H1 (cell line): Measurements from ENCODE around the gene NDUFA13. TPM values are rescaled to one million over a fixed set of nuclear protein-coding genes. Genes with fewer than 3 reads are reported as not detected.

Experiments
- CTCF ChIA-PET: fragments of 300-600 bp; sonication (Branson Sonifier 250); formaldehyde crosslinking; loops from one replicate; lab custom pipeline; 2021; ENCODE audit not compliant: partially characterized antibody; lab: Charles Lee
- POLR2A ChIA-PET: fragments of 300-600 bp; sonication (Branson Sonifier 250); formaldehyde crosslinking; loops from one replicate; lab custom pipeline; 2021; ENCODE audit warnings: inconsistent platforms; ENCODE audit not compliant: partially characterized antibody; lab: Charles Lee
- DNase-seq, 2 experiments: peaks; one replicate each; pipeline versions ENCODE4 v3.0.0 to v3.0.0-alpha.2; 2010 to 2022; ENCODE audit warnings: low spot score in 2 of 2, low read depth in 1 of 2, mixed read lengths in 1 of 2
- FAIRE-seq: peaks from 2 replicates; lab custom pipeline; 2011; peaks lifted over from hg19 to GRCh38; lab: Jason Lieb, UNC
- H2AFZ ChIP-seq: 2 replicates; pipeline ENCODE4 v1.8.1; 2012; ENCODE audit warnings: low read length, inconsistent platforms
- H2AK5ac ChIP-seq: 2 replicates; pipeline ENCODE4 v1.6.1; 2013; ENCODE audit warnings: low read depth, low read length
- H2BK120ac ChIP-seq: replicated peaks from 2 replicates; pipeline ENCODE3; 2013; ENCODE audit warnings: low read depth, low read length, inconsistent platforms
- H2BK12ac ChIP-seq: 2 replicates; pipeline ENCODE4 v1.6.1; 2013; ENCODE audit warnings: low read depth, low read length
- H2BK15ac ChIP-seq: 2 replicates; pipeline ENCODE4 v1.6.1; 2013; ENCODE audit warnings: low read length
- H2BK20ac ChIP-seq: 2 replicates; pipeline ENCODE4 v1.6.1; 2013; ENCODE audit warnings: low read length
- H2BK5ac ChIP-seq: 2 replicates; pipeline ENCODE4 v1.6.1; 2013; ENCODE audit warnings: low read depth, low read length
- H3K14ac ChIP-seq: 2 replicates; pipeline ENCODE4 v1.6.1; 2013; ENCODE audit warnings: inconsistent platforms; ENCODE audit not compliant: insufficient read length
- H3K18ac ChIP-seq: 2 replicates; pipeline ENCODE4 v1.6.1; 2013; ENCODE audit warnings: low read length; ENCODE audit errors: extremely low read depth
- H3K23ac ChIP-seq: 2 replicates; pipeline ENCODE4 v1.6.1; 2013; ENCODE audit warnings: inconsistent platforms; ENCODE audit not compliant: insufficient read length
- H3K23me2 ChIP-seq: 2 replicates; pipeline ENCODE4 v1.6.1; 2013; ENCODE audit warnings: low read depth, low read length
- H3K27ac ChIP-seq: 2 replicates; pipeline ENCODE4 v1.6.1; 2011; ENCODE audit warnings: low read depth, low read length, inconsistent platforms
- H3K27me3 ChIP-seq, 4 experiments: replicated peaks in 1 of 4; 1 replicate in 1 of 4; 2 replicates in 3 of 4; pipeline versions ENCODE4 v1.6.1 to v1.8.1; 2011 to 2013; ENCODE audit warnings: low read length in 3 of 4, mild to moderate bottlenecking in 3 of 4, inconsistent platforms in 2 of 4, mixed read lengths in 2 of 4, moderate library complexity in 1 of 4; ENCODE audit not compliant: control insufficient read depth in 3 of 4, insufficient read depth in 3 of 4; ENCODE audit errors: extremely low read depth in 1 of 4
- H3K36me3 ChIP-seq, 4 experiments: 2 replicates each; pipeline versions ENCODE4 v1.6.1 to v1.8.1; 2011 to 2013; ENCODE audit warnings: mild to moderate bottlenecking in 4 of 4, low read length in 3 of 4, moderate library complexity in 2 of 4, control low read depth in 1 of 4, inconsistent platforms in 1 of 4; ENCODE audit not compliant: insufficient read depth in 4 of 4, control insufficient read depth in 2 of 4
- H3K4ac ChIP-seq: replicated peaks from 2 replicates; pipeline ENCODE3; 2013; ENCODE audit warnings: low read length, low read depth, mixed read lengths, inconsistent platforms; ENCODE audit not compliant: insufficient read length
- H3K4me1 ChIP-seq, 4 experiments: replicated peaks in 1 of 4; 1 replicate in 1 of 4; 2 replicates in 3 of 4; pipeline versions ENCODE4 v1.6.1 to v1.8.1; 2011 to 2013; ENCODE audit warnings: low read length in 3 of 4, inconsistent platforms in 2 of 4, mixed read lengths in 1 of 4; ENCODE audit not compliant: insufficient read depth in 4 of 4, control insufficient read depth in 3 of 4
- H3K4me2 ChIP-seq, 2 experiments: 2 replicates each; pipeline versions ENCODE4 v1.6.1 to v1.8.1; 2011 to 2013; ENCODE audit warnings: low read depth in 2 of 2, low read length in 2 of 2, control low read depth in 1 of 2, inconsistent platforms in 1 of 2, mild to moderate bottlenecking in 1 of 2; ENCODE audit not compliant: insufficient read depth in 1 of 2
- H3K4me3 ChIP-seq, 4 experiments: fragments of 200-600, 300-600 bp in 1 of 4; sonication (generic), shearing (Covaris generic), sonication (Bioruptor Twin) in 1 of 4; 2 replicates each; pipeline versions ENCODE4 v1.5.1 to v1.8.1; 2011 to 2016; ENCODE audit warnings: low read length in 4 of 4, low read depth in 3 of 4, control low read depth in 2 of 4, inconsistent platforms in 2 of 4, mild to moderate bottlenecking in 2 of 4, mixed read lengths in 1 of 4, moderate library complexity in 1 of 4; ENCODE audit not compliant: insufficient read depth in 2 of 4; ENCODE audit errors: extremely low read depth in 1 of 4
- H3K56ac ChIP-seq: replicated peaks from 2 replicates; pipeline ENCODE3; 2013; ENCODE audit warnings: low read depth, mild to moderate bottlenecking, mixed read lengths, low read length, inconsistent platforms; ENCODE audit not compliant: insufficient read length
- H3K79me1 ChIP-seq: 2 replicates; pipeline ENCODE4 v1.6.1; 2013; ENCODE audit warnings: low read depth, low read length, control low read depth
- H3K79me2 ChIP-seq, 2 experiments: 2 replicates each; pipeline versions ENCODE4 v1.6.1 to v1.8.1; 2012 to 2013; ENCODE audit warnings: low read length in 2 of 2, mild to moderate bottlenecking in 2 of 2, inconsistent platforms in 1 of 2; ENCODE audit not compliant: insufficient read depth in 2 of 2, control insufficient read depth in 1 of 2
- H3K9ac ChIP-seq, 4 experiments: replicated peaks in 1 of 4; 1 replicate in 1 of 4; 2 replicates in 3 of 4; pipeline versions ENCODE4 v1.6.1 to v1.8.1; 2011 to 2013; ENCODE audit warnings: low read depth in 3 of 4, low read length in 3 of 4, control low read depth in 2 of 4, mild to moderate bottlenecking in 2 of 4, moderate library complexity in 2 of 4, inconsistent platforms in 1 of 4; ENCODE audit errors: extremely low read depth in 1 of 4
- H3K9me3 ChIP-seq, 2 experiments: 2 replicates each; pipeline versions ENCODE4 v1.6.1 to v1.8.1; 2012 to 2013; ENCODE audit warnings: mild to moderate bottlenecking in 2 of 2, moderate library complexity in 2 of 2, control low read depth in 1 of 2, inconsistent platforms in 1 of 2, low read depth in 1 of 2, low read length in 1 of 2, mixed read lengths in 1 of 2; ENCODE audit not compliant: insufficient read depth in 2 of 2
- H4K20me1 ChIP-seq, 2 experiments: replicated peaks in 1 of 2; 2 replicates each; pipeline versions ENCODE3 to v1.8.1; 2011 to 2013; ENCODE audit warnings: inconsistent platforms in 2 of 2, low read length in 2 of 2, mild to moderate bottlenecking in 1 of 2; ENCODE audit not compliant: insufficient read depth in 2 of 2, control insufficient read depth in 1 of 2
- H4K5ac ChIP-seq: 2 replicates; pipeline ENCODE4 v1.6.1; 2013; ENCODE audit warnings: low read length, low read depth, mixed read lengths, inconsistent platforms; ENCODE audit not compliant: insufficient read length
- H4K8ac ChIP-seq: 2 replicates; pipeline ENCODE4 v1.8.0; 2013; ENCODE audit warnings: mild to moderate bottlenecking, moderate library complexity, low read length, inconsistent platforms; ENCODE audit not compliant: insufficient read depth; ENCODE audit errors: extremely low read depth
- H4K91ac ChIP-seq: replicated peaks from 2 replicates; pipeline ENCODE3; 2013; ENCODE audit warnings: low read length, mixed read lengths, inconsistent platforms; ENCODE audit not compliant: insufficient read length
- BCL11A ChIP-seq, 2 experiments: IDR thresholded peaks; one replicate each; pipeline ENCODE4 v1.6.1; 2011; ENCODE audit warnings: low read depth in 2 of 2, low read length in 2 of 2, mild to moderate bottlenecking in 2 of 2
- CBX5 ChIP-seq: fragments of 300-800, 300-1000 bp; sonication (generic); IDR thresholded peaks from 2 replicates; pipeline ENCODE4 v1.7.1; 2016; ENCODE audit warnings: antibody characterized with exemption, low read length, low read depth
- CTCF ChIP-seq, 3 experiments: IDR thresholded peaks; 1 replicate in 2 of 3; 2 replicates in 1 of 3; pipeline versions ENCODE4 v1.5.1 to v1.6.1; 2011; ENCODE audit warnings: low read length in 3 of 3, mild to moderate bottlenecking in 3 of 3, inconsistent platforms in 2 of 3, low read depth in 1 of 3, moderate library complexity in 1 of 3; ENCODE audit not compliant: insufficient read depth in 1 of 3; ENCODE audit errors: control extremely low read depth in 1 of 3
- MAFK ChIP-seq: IDR thresholded peaks from 2 replicates; pipeline ENCODE4 v1.6.1; 2012; ENCODE audit warnings: low read depth, mild to moderate bottlenecking, improper control_type of control experiment, low read length
- POLR2AphosphoS5 ChIP-seq: IDR thresholded peaks from 2 replicates; pipeline ENCODE4 v1.6.1; 2011; ENCODE audit warnings: low read depth, low read length
- SIN3A ChIP-seq, 2 experiments: IDR thresholded peaks in 1 of 2; conservative IDR thresholded peaks in 1 of 2; 2 replicates each; pipeline ENCODE4 v1.6.1; 2011 to 2012; ENCODE audit warnings: low read length in 2 of 2, improper control_type of control experiment in 1 of 2, low read depth in 1 of 2, mild to moderate bottlenecking in 1 of 2
- YY1 ChIP-seq: IDR thresholded peaks from 2 replicates; pipeline ENCODE4 v1.6.1; 2011; ENCODE audit warnings: low read depth, mild to moderate bottlenecking, low read length
- WGBS, 2 experiments: shearing (Covaris generic) in 1 of 2; methylation state at CpG; one replicate each; pipeline versions ENCODE4 v1.1.6 to v1.1.7; 2013 to 2015; ENCODE audit warnings: low lambda C conversion rate in 2 of 2, mixed read lengths in 2 of 2, inconsistent platforms in 1 of 2, low coverage in 1 of 2, missing lambda C conversion rate in 1 of 2; ENCODE audit not compliant: insufficient replicate concordance in 2 of 2, insufficient coverage in 1 of 2, insufficient read length in 1 of 2; ENCODE audit errors: extremely low coverage in 1 of 2, missing lambda C conversion rate in 1 of 2; 5-methylcytosine and 5-hydroxymethylcytosine counted together
- polyA plus RNA-seq, 7 experiments: library from polyadenylated mRNA; depleted of rRNA in 3 of 7; stranded (reverse) in 5 of 7; unstranded in 2 of 7; fragments of >200 nt in 5 of 7; fragments of 200-250 nt in 2 of 7; gene quantifications; 1 replicate in 5 of 7; 2 replicates in 1 of 7; 4 replicates in 1 of 7; pipeline versions ENCODE4 v1.2.1 to v1.2.3, GENCODE V29; 2011 to 2013; ENCODE audit warnings: missing spikeins in 2 of 7, mixed read lengths in 2 of 7
- total RNA-seq: library from RNA; stranded (reverse); fragmentation: NEBNext Ultra II Directional; extraction: Animal tissue kit (Norgen Biotek cat#: 25700); gene quantifications from 2 replicates; pipeline ENCODE4 v1.2.1, GENCODE V29; 2021

NDUFA13 gene
- total and polyA plus RNA-seq, 2 of the 8 experiments (the other 6 are each of a cell fraction or from before 2014, with no cell fraction given): 413 to 1,105 TPM

GRCh38 chr19:19475849-19476828 is 39.9 kb upstream of the NDUFA13 start:
- Histone ChIP-seq H3K4ac (no peak overlapping the region), H4K20me1 (peaks cover 30 to 45% of the 10 kb centered on the region in 2 experiments), H3K23me2 (no peaks in the 10 kb centered on the region; the same call in 1 of the 2 replicates), H3K27me3 (no peaks in the 10 kb centered on the region), H3K79me1 (peaks cover 34% of the 10 kb centered on the region), H3K4me2 (peak overlapping the region; percentile 51 to 60), H2BK20ac (peak overlapping the region; percentile 8), H4K8ac (no peak overlapping the region), H3K4me1 (peaks cover 12 to 21% (median 17%) of the 10 kb centered on the region in 4 experiments), H2BK15ac (no peak overlapping the region), H3K27ac (no peak overlapping the region), H2AFZ (no peak overlapping the region), H4K5ac (no peak overlapping the region), H2AK5ac (no peak overlapping the region), H4K91ac (no peak overlapping the region), H2BK120ac (no peak overlapping the region), H3K9ac (no peak overlapping the region), H3K36me3 (no peaks in the 10 kb centered on the region; a peak in 2 of 8 replicates), H2BK12ac (no peak overlapping the region), H3K4me3 (peak overlapping the region in 1 of 4 experiments; percentile 42; a peak in 3 of 8 replicates), H3K79me2 (peaks cover 6 to 93% of the 10 kb centered on the region in 2 experiments; a peak in 3 of 4 replicates), H3K14ac (no peak overlapping the region), H3K9me3 (no peaks in the 10 kb centered on the region), H3K18ac (peak overlapping the region; percentile 19; the same call in 1 of the 2 replicates), H3K56ac (no peak overlapping the region), H3K23ac (no peak overlapping the region), H2BK5ac (no peak overlapping the region)
- ChIA-PET CTCF (interaction anchor here (0.7 to 3.2 kb wide), 27 partner anchors 12 to 113 kb away, joined by 3 to 48 read pairs (median 5); partner anchors contain the start of gene GATAD2A), POLR2A (interaction anchor here (0.8 to 2.3 kb wide), 17 partner anchors 9 to 155 kb away, joined by 3 to 16 read pairs (median 4); partner anchors contain the start of gene GATAD2A)
- FAIRE-seq: peak; percentile 50
- DNase-seq: no peak
- 76% methylated on average over 19 of the region's 19 CpGs; no CpG with 5 or more reads in 1 of the 2 experiments for WGBS, 2 experiments
- TF ChIP-seq MAFK (no peak), SIN3A (conservative IDR thresholded peaks at IDR 0.05 in 1 of 2, IDR thresholded peaks at IDR 0.05 in 1 of 2; ENCODE audit: low read depth in 1 of 2, low read length in 2 of 2) (no peak), CBX5 (no peak), BCL11A (IDR thresholded peaks at IDR 0.05; ENCODE audit: low read depth in 2 of 2, low read length in 2 of 2) (no peak), YY1 (0 out of 2 replicates have a peak, but pooled peaks have one; percentile 27), POLR2AphosphoS5 (peak; percentile 80), CTCF (IDR thresholded peaks at IDR 0.05; ENCODE audit: control extremely low read depth in 1 of 3, insufficient read depth in 1 of 3, low read depth in 1 of 3, low read length in 3 of 3) (peak; percentile 59 to 70 (median 60))
